Endometrial microvascular endothelial cells (primary cell): ENCODE results near the gene ITGB7. TPM values are rescaled to one million over a fixed set of nuclear protein-coding genes. Genes with fewer than 3 reads are reported as not detected.

Source experiments
- in situ Hi-C: cut with HindIII; loops from 2 replicates; pipeline ENCODE4 v1.10.0; 2017; ENCODE audit warnings: low sequenced_read_pairs, low pct_unique_long_range_greater_than_20kb; ENCODE audit errors: inconsistent ontology term
- total RNA-seq: library from RNA; depleted of rRNA; stranded (reverse); fragments of >200 nt; gene quantifications from one replicate; pipeline ENCODE4 v1.2.3, GENCODE V29; 2015; ENCODE audit errors: inconsistent ontology term

Gene ITGB7
- total RNA-seq, 1 donor from 2014 or later, result 0.93 TPM

DNA sequence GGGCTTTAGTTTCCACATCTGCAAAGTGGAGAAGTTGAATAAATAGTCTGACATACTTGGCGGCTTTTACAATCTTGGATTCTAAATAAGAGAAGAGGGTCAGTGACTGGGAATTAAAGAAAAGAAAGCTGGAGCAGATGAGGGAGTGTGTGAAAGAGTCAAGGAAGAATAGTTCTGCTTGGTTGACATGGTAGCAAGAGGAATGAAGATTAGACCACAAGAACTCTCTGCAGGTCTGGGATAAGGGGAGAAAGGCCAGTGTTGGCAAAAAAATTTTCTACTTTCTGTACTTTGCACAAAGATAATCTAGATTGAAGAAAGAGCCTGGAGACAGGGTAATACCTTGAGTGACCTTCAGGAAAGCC is 5.9 kb downstream of the ITGB7 start:
- in situ Hi-C loops, result no loop called here

DNA sequence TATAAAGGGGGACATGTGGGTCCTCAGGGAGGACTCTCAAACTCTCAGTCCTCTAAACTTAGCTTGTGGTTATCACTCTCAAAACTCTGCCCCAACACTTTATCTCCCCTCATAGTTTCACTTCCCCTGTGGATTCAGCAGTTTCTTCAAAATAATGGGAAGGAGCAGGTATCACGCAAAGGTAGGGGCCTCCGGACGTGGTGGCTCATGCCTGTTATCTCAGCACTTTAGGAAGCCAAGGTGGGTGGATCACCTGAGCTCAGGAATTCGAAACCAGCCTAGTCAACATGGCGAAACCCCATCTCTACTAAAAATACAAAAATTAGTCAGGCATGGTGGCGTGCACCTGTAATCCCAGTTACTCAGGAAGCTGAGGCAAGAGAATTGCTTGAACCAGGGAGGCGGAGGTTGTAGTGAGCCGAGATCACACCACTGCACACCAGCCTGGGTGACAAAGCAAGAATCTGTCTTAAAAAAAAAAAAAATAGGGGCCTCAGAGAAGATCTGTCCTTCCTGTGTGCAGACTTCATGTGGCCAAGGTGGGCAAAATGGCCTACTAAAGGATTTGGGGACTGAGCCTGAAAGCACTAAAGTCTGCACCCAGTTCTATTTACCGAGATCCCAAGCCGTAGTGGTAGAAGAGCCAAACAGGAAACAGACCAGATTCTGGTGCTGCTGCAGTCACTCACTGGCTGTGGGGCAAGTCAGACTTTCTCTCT is 6.4 kb downstream of the ITGB7 start:
- in situ Hi-C loops, result no loop called here

DNA sequence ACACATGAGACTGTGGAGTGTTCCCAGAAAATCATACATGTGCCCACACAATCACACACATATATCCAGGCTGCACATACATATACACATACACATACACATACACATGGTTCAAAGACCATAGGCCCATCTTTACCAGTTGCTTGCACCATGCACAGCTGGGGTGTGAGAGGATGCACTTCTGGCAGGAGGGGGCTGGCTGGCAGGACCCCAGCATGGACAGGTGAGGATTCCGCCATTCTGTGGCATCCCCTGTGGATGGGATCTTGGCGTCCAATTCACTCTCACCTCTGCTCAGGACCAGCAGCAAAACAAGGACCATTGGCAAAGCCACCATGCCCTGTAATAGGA is 7.0 kb downstream of the ITGB7 start:
- in situ Hi-C loops, result no loop called here

DNA sequence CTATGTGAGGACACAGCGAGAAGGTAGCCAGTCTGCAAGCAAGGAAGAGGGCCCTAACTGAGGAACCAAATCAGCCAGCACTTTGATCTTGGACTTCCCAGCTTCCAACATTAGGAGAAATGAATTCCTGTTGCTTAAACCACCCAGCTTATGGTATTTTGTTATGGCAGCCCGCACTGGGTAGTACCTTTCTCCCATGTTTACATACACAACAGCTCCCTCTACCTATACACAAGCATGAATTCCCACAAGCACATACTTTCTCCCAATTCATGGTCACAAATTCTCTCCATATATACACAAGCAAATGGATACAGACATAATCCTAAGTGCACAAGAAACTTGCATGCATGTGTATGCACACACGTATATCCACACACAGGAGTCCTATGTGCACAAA is 7.4 kb downstream of the ITGB7 start:
- in situ Hi-C loops, result no loop called here

DNA sequence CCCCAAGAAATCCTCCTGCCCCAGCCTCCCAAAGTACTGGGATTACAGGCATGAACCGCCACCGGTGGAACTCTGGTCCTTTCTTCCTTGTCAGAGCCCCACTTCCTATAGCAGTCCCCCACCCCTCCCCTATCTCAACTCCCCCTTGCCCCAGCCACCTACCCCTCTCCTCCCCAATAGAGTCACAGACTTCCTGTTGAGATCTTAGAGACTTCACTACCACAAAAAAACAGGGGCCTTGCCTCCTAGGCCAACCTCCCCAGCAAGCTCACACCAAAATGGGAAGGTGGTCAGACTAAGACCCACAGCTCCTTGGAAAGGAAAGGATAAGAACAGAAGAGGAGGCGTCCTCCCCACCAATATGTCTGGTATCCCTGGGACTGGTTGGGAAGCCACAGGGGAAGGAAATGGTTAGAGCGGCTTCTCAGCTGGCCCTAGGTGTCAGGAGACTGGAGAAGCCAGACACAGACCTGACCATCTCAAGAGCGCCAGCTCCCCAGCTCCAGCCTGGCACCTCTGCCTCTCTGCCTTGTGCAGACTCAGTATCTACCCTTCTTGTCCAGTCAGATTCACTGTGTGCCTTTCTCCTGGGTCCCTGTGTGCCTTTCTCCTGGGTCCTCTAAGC is 8.5 kb downstream of the ITGB7 start:
- in situ Hi-C loops, result no loop called here

DNA sequence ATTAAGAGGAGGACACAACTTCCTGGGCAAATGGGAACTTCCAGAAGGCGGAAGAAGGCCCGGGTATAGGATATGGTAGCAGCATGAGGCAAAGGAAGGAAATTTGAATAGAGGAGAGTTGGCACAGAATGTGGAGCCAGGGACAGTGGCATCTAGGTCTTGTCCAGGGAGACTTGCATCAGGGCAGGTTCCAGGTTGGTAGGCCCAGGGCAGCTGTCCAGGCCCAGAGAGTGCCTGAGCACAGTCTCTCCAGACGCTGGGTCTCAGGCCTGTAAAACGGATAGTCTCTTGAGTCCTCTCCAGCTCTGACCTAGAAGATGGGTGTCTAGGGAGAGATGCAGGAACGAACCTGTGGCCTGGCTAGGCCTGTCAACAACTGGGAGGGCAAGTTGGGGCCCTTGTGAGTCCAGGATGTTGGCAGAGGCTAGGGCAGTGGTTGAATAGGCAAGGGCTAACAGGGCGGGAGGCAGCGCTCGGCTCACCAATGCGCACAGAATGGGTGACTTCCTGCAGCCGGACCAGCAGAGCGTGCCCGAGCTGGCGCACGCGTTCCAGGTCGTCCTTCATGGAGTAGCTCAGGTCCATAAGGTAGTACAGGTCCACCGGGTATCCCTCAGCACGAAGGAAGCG is 9.9 kb downstream of the ITGB7 start:
- in situ Hi-C loops, result no loop called here

DNA sequence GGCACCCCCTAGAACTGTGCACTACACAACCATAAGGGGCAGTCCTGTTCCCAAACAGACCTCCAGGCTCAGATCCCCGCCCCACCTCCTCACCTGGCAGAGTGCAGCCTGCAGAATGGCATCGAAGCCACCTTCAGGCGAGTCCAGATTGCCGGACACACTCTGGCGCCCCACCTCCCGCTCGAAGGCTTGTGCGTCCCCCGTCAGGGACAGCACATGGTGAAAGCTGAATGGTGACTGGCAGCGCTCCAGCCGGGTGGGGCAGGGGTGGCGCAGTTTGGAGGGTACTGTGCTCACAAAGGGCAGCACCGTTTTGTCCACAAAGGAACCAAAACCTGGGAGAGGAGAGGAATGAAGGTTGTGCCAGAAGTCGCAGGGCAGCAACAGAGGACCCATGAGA is 10.6 kb downstream of the ITGB7 start:
- in situ Hi-C loops, result no loop called here

DNA sequence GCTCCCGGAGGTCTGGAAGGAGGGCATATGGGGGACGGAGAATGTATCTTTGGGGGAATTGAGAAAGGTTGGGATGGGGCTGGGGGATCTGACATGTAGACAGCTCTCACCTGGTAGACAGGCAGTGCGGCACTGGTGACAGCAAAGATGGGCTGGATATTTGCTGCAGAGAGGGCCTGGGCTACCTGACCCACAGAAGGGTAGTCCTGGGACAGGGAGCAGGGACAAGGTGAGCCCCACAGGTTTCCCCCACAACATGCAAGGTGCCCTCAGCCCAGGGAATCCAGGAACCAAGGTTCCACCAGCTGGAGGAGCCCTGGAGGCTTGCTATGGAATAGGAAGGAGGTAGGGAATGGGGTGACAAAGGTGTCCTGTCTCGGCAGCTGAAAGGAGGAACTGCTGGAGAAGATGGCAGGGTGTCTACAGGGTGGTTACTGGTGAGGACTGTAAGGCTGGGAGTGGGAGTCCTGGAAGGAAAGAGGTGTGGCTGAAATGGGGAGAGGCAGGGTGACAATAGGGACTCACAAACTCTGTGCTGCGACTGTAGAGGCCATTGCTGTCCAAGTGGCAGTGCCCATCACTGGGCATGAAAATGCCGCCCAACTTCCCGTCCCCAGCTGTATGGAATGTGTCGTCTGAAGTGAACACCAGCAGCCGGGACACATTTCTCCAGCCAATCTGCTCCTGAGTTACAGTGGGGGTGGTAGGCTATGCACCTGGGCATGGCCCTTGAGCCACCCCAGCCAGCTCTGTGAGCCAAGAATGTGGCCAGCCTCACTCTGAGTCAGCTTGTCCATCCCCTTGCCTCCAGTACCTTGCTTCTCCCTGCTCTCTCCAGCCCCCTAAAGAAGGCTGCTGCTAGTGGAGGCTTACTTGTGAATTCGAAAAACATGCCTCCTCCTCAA is 11.3 kb downstream of the ITGB7 start:
- in situ Hi-C loops, result no loop called here

DNA sequence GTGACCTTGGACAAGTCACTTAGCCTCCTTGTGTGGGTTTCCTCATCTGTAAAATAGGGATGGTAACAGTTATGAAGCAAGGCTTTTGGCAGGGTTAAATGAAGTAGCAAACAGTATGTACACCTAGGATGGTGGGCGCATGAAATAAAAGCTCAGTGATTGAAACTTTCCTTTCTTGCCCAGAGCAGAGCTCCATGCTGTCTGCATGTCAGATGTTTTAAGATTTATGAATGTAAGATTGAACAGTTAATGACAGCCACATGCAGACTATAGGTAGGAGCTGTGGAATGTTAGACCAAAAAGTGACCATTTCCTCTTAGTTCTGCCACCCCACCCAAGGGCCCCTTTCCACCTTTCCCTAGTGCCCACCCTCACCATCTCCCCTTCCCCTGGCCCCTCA is 12.1 kb downstream of the ITGB7 start:
- in situ Hi-C loops, result no loop called here

DNA sequence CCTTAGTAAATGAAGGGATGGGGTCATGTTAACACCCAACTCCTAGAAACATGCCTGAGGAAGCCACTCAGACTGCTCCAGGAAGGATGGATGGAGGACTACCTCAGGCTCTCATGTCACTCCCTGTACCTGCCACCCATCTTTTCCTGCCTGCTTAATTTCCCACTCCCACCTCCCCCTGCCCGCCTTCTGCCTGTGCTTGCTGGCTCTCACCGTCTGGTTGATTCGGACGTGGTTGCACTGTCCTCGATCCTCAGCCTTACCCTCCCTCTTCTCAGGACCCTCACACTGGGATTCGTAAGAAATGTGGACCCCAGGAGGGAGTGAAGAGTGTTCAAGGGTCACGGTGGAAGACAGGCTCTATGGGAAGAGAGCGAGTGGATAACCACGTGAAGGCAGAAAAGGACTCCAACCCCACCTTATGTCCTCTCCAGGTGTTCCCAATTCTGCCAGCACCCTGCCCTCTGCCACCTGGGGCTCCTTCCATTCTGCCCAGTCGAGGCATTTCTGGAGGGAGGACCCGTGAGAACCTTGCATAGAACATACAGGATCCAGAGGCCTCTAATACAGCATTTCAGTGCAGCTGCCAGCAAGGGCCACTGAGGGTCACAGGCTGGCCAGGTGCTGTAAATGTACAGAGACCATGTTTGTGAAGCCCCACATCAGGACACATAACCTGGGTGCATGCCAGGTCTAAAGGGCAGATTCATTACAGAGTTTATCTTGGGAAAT is 12.9 kb downstream of the ITGB7 start:
- in situ Hi-C loops, result no loop called here

DNA sequence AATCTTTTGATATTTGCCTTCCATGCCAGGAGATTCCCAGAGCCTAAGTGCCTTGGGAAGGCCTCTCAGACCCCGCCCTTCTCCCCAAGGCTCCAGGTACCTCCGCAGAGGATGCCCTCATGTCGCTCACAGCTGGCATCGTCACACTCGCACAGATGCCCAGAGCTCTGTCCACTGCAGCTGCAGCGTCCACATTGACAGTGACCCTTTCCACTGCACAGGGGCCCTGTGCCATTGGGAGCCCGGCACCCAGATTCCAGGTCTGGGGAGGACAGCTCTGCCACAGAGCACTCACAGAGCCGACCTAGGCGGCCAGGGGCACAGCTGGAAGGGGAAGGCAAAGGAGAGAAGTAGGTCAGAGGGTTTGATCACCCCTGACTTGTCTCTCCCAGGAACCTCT is 14.0 kb downstream of the ITGB7 start:
- in situ Hi-C loops, result no loop called here

DNA sequence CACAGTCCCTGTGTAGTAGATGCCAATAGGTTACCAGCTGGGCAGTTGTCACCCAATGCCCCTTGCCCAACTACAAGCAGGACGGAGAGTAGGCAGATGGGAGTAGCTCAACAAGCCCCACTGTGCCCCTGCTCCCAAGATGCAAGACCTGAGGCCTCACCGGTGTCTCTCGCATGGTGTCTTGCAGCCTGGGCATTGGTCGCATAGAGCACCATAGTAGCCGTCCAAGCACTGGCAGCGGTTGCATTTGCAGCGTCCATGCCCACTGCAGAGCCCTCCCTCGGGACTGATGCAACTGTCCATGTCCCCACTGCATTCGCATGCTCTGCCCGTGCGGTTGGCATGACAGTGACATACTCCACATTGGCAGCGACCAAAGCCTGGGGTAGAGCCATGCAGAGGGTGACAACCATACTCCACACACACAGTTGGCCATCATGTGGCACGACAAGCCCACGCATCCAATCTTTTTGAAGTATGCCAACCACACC is 14.5 kb downstream of the ITGB7 start:
- in situ Hi-C loops, result no loop called here

DNA sequence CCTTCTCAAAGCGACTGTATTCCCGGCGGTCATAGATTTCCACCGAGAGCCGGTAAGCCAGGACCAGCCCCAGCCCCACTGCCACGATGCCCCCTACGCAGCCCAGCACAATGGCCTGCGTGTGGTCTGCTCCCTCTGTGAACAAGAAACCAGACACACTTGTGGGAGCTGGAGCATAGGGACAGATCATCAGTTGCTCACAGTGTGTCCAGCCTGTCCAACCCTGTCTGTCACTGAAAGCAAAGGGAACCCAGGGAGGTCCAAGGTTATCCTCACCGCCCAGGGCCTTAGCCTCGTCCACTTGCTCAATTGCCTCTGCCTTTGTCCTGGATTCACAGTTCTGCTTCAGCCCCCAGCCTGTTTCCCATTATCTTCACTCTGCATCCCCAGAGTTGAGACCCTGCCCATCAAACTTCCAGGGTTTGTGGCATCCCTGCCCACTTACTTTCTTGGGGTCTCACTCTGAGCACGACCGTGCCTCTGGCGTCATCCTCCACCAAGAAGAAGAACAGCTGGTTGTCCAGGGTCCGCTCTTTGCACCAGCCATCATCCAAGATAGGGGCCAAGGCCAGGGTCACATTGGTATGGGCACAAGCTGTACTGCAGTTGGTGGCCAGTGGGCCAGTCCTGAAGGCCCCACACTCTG is 15.0 kb downstream of the ITGB7 start:
- in situ Hi-C loops, result no loop called here

DNA sequence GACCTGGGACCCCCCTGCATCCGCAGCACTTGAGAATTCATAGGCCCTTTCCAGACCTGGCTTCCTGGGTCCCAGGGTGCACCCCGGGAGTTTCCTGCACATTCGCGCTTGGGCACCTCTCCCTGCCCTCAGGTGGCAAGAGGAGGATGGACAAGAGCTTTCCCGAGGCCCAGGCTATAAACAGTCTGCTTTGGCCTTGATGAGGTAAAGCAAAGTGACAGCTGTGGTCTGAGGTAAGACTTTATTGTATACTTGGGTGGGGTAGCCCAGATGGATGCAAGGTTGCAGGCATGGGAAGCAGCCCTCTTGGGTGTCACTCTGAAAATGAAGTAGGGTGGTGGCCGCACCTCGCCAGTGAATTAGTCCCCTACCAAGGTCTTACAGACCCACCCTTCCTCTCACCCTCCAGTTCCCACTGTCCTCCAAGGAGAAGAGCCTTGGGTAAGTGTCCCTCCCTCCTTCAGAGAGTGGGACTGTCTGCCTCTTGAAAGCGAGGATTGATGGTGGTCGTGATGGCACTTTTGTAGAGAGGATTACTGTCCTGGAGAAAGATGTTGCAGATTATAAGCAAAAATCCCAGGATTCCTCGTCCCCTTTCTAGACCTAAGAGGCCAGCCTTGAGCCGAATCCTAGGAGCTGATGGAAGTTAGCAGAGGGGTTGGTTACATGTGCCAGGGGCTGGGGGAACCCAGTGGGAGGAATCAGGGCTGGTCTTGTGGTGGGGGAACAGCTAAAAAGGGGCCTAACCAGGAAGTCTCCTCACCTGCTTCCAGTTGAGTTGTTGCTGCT is 15.8 kb downstream of the ITGB7 start:
- in situ Hi-C loops, result no loop called here

DNA sequence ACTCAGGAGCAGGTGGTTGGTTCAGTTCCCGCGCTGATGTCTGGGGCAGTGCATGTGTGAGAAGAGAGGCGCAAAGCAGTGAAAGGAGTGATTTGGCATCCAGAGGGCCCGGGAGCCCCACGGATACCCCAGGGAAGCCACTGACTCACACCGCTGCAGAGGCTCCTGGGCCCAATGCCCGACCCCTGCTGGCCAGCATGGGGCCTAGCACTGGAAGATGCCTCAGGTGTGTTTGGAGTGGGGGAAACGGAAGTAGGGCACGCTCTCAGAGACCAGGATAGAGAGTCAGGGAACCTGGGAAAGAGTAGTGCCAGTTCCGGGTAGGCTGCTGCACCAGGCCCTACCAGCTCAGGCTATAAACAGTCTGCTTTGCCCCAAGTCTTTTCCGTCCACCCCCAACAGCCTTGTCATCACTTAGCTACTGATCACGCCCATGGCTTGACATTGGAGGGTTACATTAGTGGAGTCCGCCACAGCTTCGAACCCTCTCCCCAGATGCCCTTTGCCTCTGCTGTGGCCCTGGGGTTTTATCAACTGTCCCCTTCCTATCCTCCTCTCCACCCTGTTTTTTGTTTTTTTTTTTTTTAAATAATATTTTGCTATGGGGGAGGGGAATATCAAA is 16.8 kb downstream of the ITGB7 start:
- in situ Hi-C loops, result no loop called here

DNA sequence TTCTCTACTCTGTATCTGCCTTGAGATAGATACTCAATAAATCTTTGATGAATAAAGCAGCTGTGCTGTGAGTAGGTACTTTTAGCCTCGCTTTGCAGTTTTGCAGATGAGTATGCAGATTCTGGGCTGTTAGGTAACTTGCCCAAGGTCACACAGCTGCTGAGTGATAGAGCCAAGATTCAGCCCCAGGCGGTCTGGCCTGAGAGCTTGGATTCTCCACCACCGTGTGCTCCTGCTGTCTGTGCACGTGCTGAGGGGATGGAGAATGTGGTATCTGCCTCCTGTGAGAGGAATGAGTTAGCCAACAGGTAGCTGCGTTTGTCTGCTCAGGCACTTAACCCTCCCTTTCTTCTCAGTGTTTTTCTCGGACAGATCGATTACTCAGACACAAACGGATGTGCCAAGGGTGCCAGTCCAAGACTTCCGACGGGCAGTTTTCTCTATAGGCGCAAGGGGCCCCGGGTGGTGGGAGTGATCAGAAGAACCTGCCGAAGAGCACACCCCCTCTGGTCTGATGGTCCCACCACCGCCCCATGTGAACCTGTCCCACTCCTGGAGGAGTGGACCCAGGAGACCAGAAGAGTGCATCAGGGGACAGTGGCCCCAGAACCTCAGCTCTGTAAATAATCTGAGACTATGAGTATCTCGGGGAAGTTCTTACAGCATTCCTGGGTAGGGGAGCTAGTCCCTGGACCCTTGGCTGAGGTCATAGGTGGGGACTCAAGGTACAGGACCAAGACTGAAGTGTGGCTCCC is 19.7 kb downstream of the ITGB7 start:
- in situ Hi-C loops, result no loop called here

DNA sequence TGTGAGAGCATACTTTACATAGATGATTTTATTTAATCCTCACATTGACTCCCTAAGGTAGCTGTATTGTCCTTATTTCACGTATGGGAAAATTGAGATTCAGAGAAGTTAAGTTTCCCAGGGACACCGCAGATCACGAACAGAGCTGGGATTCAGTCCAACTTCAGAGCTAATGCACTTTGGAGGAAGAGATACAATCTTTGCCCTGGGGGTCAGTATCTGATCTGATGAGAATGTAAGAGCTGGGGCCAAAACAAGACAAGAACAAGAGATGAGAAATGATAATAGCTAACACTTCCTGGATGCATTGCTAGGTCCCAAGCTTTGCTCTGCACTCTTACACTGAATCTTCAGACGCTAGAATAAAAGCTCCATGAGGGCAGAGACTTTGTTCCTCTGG is 20.3 kb downstream of the ITGB7 start:
- in situ Hi-C loops, result no loop called here
